Measurements from ENCODE around the gene IL17RA.

IL17RA gene

DNA sequence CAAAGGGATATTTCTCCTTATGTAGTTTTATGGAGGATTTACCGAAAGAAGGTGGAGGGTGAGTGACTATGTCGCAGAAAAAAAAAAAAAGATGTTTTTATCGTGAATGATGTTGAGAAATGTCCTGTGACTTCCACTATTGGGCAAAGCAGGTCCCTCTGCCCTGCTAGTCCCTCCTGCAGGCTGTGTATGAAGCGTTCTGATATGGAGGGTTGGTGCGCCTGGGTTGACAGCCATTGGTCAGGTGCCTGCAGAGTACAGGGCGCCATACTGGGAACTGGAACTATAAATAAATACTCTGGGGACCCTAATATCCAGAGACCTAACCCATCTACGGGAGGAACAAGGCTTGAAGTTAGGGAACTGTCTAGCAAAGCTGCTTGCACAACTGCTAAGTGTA, 1.5 kb downstream of the IL17RA start:
- TF ChIP-seq, protein P1, sequence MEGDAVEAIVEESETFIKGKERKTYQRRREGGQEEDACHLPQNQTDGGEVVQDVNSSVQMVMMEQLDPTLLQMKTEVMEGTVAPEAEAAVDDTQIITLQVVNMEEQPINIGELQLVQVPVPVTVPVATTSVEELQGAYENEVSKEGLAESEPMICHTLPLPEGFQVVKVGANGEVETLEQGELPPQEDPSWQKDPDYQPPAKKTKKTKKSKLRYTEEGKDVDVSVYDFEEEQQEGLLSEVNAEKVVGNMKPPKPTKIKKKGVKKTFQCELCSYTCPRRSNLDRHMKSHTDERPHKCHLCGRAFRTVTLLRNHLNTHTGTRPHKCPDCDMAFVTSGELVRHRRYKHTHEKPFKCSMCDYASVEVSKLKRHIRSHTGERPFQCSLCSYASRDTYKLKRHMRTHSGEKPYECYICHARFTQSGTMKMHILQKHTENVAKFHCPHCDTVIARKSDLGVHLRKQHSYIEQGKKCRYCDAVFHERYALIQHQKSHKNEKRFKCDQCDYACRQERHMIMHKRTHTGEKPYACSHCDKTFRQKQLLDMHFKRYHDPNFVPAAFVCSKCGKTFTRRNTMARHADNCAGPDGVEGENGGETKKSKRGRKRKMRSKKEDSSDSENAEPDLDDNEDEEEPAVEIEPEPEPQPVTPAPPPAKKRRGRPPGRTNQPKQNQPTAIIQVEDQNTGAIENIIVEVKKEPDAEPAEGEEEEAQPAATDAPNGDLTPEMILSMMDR (IDR thresholded peaks at IDR 0.05; ENCODE audit: low read depth, low read length), result no peak
- no peak for DNase-seq (ENCODE audit: extremely low read depth, low read depth)

- no peak for DNase-seq (ENCODE audit: extremely low read depth, low read depth)
- TF ChIP-seq, protein P1 (IDR thresholded peaks at IDR 0.05; ENCODE audit: low read depth, low read length), result no peak
Observed at GRCh38 chr22:17086788-17087497, 2.1 kb downstream of the IL17RA start.

- DNase-seq (ENCODE audit: extremely low read depth, low read depth), result peak; percentile 34
- TF ChIP-seq, protein P1 (IDR thresholded peaks at IDR 0.05; ENCODE audit: low read depth, low read length), result no peak
Observed at GRCh38 chr22:17087498-17088131, 2.8 kb downstream of the IL17RA start.

- TF ChIP-seq, protein P1 (IDR thresholded peaks at IDR 0.05; ENCODE audit: low read depth, low read length), result no peak
- DNase-seq (ENCODE audit: extremely low read depth, low read depth), result no peak
Observed at GRCh38 chr22:17090550-17090949, 5.8 kb downstream of the IL17RA start.

- no peak for DNase-seq (ENCODE audit: extremely low read depth, low read depth)
- TF ChIP-seq, protein P1 (IDR thresholded peaks at IDR 0.05; ENCODE audit: low read depth, low read length), result no peak
Observed at GRCh38 chr22:17091851-17092250, 7.1 kb downstream of the IL17RA start.

GRCh38 chr22:17093081-17093480, 8.3 kb downstream of the IL17RA start:
- no peak for DNase-seq (ENCODE audit: extremely low read depth, low read depth)
- TF ChIP-seq, protein P1 (IDR thresholded peaks at IDR 0.05; ENCODE audit: low read depth, low read length), result no peak

GRCh38 chr22:17095538-17095937, 10.7 kb downstream of the IL17RA start:
- TF ChIP-seq, protein P1 (IDR thresholded peaks at IDR 0.05; ENCODE audit: low read depth, low read length), result peak; percentile 21
- DNase-seq (ENCODE audit: extremely low read depth, low read depth), result no peak

Data from AG09319 (cell line).